AG04450 (cell line): Measurements from ENCODE around the gene ISLR2. TPM values are rescaled to one million over a fixed set of nuclear protein-coding genes. Genes with fewer than 3 reads are reported as not detected.

Source experiments
- CTCF ChIA-PET: fragments of 300-600, 350-600 bp; formaldehyde crosslinking; extraction: SDS; loops from one replicate; lab custom pipeline; 2022; ENCODE audit warnings: antibody characterized with exemption, inconsistent platforms; lab: Charles Lee
- POLR2A ChIA-PET: fragments of 350-600 bp; formaldehyde crosslinking; extraction: SDS; loops from one replicate; lab custom pipeline; 2021; ENCODE audit warnings: antibody characterized with exemption, inconsistent platforms; lab: Yijun Ruan, JAX
- DNase-seq: peaks from one replicate; pipeline ENCODE4 v3.0.0-alpha.2; 2011; ENCODE audit warnings: low read depth, low spot score
- H3K27ac ChIP-seq: one replicate; pipeline ENCODE4 v1.5.1; 2012; ENCODE audit warnings: low read depth, low read length, control low read depth
- H3K27me3 ChIP-seq: one replicate; pipeline ENCODE4 v1.6.0; 2012; ENCODE audit warnings: low read length; ENCODE audit not compliant: control insufficient read depth, insufficient read depth
- H3K4me3 ChIP-seq: 2 replicates; pipeline ENCODE4 v1.5.1; 2011; ENCODE audit warnings: mild to moderate bottlenecking, low read depth, low read length, control low read depth
- H3K9me3 ChIP-seq: 2 replicates; pipeline ENCODE4 v1.5.1; 2012; ENCODE audit warnings: low read length; ENCODE audit not compliant: control insufficient read depth, insufficient read depth
- CTCF ChIP-seq: IDR thresholded peaks from 2 replicates; pipeline ENCODE4 v1.5.1; 2011; ENCODE audit warnings: low read depth, low read length, control low read depth, inconsistent platforms
- polyA plus RNA-seq: library from polyadenylated mRNA; depleted of rRNA; stranded (reverse); fragments of >200 nt; gene quantifications from 2 replicates; pipeline ENCODE4 v1.2.3, GENCODE V29; 2011

The ISLR2 gene
- polyA plus RNA-seq, 1 experiment = not detected

GRCh38 chr15:74133694-74134386 is 3.5 kb downstream of the ISLR2 start:
- POLR2A ChIA-PET = no interaction called here
- no peak overlapping the region for H3K4me3 ChIP-seq
- no peak for DNase-seq
- peaks cover 29% of the 10 kb centered on the region for H3K9me3 ChIP-seq
- CTCF ChIA-PET = interaction anchor here (1.0 to 1.9 kb wide), 12 partner anchors 12 to 189 kb away, joined by 3 to 12 read pairs (median 5); no protein-coding TSS in a partner anchor
- no peak overlapping the region for H3K27ac ChIP-seq
- H3K27me3 ChIP-seq = peaks cover 91% of the 10 kb centered on the region
- no peak for TF ChIP-seq CTCF

- peak; percentile 57 for TF ChIP-seq CTCF
- Histone ChIP-seq H3K27me3 (peaks cover 91% of the 10 kb centered on the region), H3K9me3 (peaks cover 29% of the 10 kb centered on the region), H3K27ac (no peak overlapping the region), H3K4me3 (no peak overlapping the region)
- DNase-seq = no peak
- ChIA-PET CTCF (interaction anchor here (1.0 to 1.9 kb wide), 12 partner anchors 11 to 188 kb away, joined by 3 to 12 read pairs (median 5); no protein-coding TSS in a partner anchor), POLR2A (no interaction called here)
Observed at GRCh38 chr15:74134387-74135027, 4.1 kb downstream of the ISLR2 start.

DNA sequence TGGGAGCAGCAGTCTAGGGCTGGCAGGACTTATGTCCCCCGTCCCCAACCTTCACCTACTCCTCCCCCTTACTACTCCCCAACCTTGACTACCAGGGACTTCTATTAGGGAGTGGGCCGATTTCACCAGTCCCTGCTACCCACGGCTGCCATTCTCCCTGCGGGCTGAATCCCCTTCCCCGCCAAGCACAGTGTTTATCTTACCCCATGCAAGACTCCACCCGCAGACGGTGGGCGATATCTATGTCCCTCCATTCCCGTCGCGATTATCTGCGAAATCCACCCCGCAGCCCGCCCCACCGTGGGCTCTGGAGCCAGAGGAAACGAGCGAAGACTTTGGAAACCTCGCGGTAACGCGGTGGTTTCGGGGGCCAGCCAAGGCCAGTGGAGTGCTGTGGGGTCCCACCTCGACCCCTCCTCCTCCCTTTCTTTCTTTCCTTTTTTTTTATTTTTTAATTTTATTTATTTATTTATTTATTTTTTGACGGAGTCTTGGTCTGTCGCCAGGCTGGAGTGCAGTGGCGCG is 4.7 kb downstream of the ISLR2 start:
- DNase-seq = no peak
- H3K4me3 ChIP-seq = no peak overlapping the region
- no peak for TF ChIP-seq CTCF
- ChIA-PET POLR2A (no interaction called here), CTCF (interaction anchor here (1.2 to 1.9 kb wide), 10 partner anchors 11 to 188 kb away, joined by 3 to 12 read pairs (median 5); no protein-coding TSS in a partner anchor)
- H3K9me3 ChIP-seq = peaks cover 29% of the 10 kb centered on the region
- H3K27me3 ChIP-seq = peaks cover 92% of the 10 kb centered on the region
- H3K27ac ChIP-seq = no peak overlapping the region

DNA sequence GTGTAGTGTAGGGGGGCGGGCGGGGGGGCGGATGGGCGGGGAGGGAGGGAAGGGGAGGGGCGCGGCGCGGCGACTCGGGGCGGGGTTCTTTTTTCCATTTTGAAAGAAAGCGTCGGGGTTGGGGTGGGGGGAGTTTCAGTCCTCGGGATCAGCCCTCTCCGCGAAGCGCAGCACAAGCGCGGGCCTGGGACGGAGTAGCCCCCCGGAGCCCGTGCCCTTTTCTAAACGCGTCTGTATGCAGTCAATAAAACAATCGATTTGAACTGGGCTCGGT is 6.1 kb downstream of the ISLR2 start:
- TF ChIP-seq CTCF = no peak
- Histone ChIP-seq H3K9me3 (peaks cover 29% of the 10 kb centered on the region), H3K27me3 (peaks cover 85% of the 10 kb centered on the region), H3K27ac (no peak overlapping the region), H3K4me3 (no peak overlapping the region)
- CTCF ChIA-PET = no interaction called here
- DNase-seq = no peak
- POLR2A ChIA-PET = no interaction called here
